Measurements from ENCODE around the gene GRIN2A. TPM values are rescaled to one million over a fixed set of nuclear protein-coding genes. Genes with fewer than 3 reads are reported as not detected.

The GRIN2A gene
- total and polyA plus RNA-seq, 2 of the 8 experiments (the other 6 are each of a cell fraction or from before 2014, with no cell fraction given), result 0.18 to 1.8 TPM

DNA sequence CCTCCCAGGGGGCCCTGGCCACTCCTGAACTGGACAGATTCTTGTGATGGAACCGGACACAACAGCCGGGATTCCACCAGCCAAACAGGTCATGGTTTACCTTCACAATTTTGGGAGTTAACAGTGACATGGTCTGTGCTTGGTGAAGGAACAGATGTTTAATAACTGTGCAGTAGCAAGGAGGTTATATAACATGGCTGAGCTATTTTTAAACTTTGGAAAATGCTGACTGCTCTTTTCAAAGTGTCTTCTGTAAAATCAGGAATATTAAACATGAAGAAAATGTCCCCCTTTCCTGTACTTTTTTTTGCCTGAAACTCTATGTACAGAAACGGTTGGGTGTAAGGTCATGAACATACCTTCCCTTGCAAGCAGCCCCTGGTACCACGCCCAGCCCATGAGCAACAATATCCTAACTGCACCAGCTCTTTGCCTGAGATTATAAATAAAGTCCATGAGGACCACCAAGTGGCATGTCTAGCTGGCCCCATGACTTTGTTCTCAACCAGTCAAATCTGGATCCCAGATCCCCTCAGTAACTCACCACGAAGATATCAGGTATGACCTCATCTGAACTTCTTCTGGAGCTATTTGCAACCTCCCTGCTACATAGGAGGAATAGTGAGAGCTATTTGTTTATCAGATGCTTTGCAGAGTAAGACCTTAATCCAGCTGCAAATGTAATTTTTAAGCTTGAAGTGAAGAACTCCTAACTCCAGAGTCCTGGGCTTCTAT, 249.1 kb downstream of the GRIN2A start (continued):
- TF ChIP-seq, protein P1, sequence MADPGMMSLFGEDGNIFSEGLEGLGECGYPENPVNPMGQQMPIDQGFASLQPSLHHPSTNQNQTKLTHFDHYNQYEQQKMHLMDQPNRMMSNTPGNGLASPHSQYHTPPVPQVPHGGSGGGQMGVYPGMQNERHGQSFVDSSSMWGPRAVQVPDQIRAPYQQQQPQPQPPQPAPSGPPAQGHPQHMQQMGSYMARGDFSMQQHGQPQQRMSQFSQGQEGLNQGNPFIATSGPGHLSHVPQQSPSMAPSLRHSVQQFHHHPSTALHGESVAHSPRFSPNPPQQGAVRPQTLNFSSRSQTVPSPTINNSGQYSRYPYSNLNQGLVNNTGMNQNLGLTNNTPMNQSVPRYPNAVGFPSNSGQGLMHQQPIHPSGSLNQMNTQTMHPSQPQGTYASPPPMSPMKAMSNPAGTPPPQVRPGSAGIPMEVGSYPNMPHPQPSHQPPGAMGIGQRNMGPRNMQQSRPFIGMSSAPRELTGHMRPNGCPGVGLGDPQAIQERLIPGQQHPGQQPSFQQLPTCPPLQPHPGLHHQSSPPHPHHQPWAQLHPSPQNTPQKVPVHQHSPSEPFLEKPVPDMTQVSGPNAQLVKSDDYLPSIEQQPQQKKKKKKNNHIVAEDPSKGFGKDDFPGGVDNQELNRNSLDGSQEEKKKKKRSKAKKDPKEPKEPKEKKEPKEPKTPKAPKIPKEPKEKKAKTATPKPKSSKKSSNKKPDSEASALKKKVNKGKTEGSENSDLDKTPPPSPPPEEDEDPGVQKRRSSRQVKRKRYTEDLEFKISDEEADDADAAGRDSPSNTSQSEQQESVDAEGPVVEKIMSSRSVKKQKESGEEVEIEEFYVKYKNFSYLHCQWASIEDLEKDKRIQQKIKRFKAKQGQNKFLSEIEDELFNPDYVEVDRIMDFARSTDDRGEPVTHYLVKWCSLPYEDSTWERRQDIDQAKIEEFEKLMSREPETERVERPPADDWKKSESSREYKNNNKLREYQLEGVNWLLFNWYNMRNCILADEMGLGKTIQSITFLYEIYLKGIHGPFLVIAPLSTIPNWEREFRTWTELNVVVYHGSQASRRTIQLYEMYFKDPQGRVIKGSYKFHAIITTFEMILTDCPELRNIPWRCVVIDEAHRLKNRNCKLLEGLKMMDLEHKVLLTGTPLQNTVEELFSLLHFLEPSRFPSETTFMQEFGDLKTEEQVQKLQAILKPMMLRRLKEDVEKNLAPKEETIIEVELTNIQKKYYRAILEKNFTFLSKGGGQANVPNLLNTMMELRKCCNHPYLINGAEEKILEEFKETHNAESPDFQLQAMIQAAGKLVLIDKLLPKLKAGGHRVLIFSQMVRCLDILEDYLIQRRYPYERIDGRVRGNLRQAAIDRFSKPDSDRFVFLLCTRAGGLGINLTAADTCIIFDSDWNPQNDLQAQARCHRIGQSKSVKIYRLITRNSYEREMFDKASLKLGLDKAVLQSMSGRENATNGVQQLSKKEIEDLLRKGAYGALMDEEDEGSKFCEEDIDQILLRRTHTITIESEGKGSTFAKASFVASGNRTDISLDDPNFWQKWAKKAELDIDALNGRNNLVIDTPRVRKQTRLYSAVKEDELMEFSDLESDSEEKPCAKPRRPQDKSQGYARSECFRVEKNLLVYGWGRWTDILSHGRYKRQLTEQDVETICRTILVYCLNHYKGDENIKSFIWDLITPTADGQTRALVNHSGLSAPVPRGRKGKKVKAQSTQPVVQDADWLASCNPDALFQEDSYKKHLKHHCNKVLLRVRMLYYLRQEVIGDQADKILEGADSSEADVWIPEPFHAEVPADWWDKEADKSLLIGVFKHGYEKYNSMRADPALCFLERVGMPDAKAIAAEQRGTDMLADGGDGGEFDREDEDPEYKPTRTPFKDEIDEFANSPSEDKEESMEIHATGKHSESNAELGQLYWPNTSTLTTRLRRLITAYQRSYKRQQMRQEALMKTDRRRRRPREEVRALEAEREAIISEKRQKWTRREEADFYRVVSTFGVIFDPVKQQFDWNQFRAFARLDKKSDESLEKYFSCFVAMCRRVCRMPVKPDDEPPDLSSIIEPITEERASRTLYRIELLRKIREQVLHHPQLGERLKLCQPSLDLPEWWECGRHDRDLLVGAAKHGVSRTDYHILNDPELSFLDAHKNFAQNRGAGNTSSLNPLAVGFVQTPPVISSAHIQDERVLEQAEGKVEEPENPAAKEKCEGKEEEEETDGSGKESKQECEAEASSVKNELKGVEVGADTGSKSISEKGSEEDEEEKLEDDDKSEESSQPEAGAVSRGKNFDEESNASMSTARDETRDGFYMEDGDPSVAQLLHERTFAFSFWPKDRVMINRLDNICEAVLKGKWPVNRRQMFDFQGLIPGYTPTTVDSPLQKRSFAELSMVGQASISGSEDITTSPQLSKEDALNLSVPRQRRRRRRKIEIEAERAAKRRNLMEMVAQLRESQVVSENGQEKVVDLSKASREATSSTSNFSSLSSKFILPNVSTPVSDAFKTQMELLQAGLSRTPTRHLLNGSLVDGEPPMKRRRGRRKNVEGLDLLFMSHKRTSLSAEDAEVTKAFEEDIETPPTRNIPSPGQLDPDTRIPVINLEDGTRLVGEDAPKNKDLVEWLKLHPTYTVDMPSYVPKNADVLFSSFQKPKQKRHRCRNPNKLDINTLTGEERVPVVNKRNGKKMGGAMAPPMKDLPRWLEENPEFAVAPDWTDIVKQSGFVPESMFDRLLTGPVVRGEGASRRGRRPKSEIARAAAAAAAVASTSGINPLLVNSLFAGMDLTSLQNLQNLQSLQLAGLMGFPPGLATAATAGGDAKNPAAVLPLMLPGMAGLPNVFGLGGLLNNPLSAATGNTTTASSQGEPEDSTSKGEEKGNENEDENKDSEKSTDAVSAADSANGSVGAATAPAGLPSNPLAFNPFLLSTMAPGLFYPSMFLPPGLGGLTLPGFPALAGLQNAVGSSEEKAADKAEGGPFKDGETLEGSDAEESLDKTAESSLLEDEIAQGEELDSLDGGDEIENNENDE (IDR thresholded peaks at IDR 0.05; ENCODE audit: insufficient replicate concordance, low read length), result no peak
- TF ChIP-seq, protein P2, sequence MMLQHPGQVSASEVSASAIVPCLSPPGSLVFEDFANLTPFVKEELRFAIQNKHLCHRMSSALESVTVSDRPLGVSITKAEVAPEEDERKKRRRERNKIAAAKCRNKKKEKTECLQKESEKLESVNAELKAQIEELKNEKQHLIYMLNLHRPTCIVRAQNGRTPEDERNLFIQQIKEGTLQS (IDR thresholded peaks at IDR 0.05; ENCODE audit: insufficient read depth, low read depth, low read length), result no peak
- TF ChIP-seq HDAC6 (IDR thresholded peaks at IDR 0.05; ENCODE audit: low read depth, low read length), result no peak
- TF ChIP-seq CHD2 (IDR thresholded peaks at IDR 0.05; ENCODE audit: low read length), result no peak
- no peak for TF ChIP-seq CTBP2 (IDR thresholded peaks at IDR 0.05; ENCODE audit: borderline replicate concordance, insufficient read depth, insufficient read length, low read length)
- no peak for TF ChIP-seq TEAD4 (IDR thresholded peaks at IDR 0.05; ENCODE audit: low read depth, low read length)
- no peak for TF ChIP-seq KDM1A (IDR thresholded peaks at IDR 0.05; ENCODE audit: borderline replicate concordance, low read length)
- no peak for TF ChIP-seq RNF2 (IDR thresholded peaks at IDR 0.05; ENCODE audit: borderline replicate concordance, low read depth, low read length, missing control alignments, poor library complexity, severe bottlenecking)
- no peak for TF ChIP-seq SIRT6 (IDR thresholded peaks at IDR 0.05; ENCODE audit: low read length)
